HCT116 (cell line): ENCODE data around the gene TMEM116.

Experiments
- CTCF ChIP-seq, 3 experiments: fragments of 200-600 bp in 1 of 3; sonication (generic) in 1 of 3; IDR thresholded peaks in 2 of 3; conservative IDR thresholded peaks in 1 of 3; 2 replicates each; pipeline ENCODE4 v1.5.1; 2012 to 2017; ENCODE audit warnings: low read depth in 2 of 3, low read length in 2 of 3, antibody characterized with exemption in 1 of 3, borderline replicate concordance in 1 of 3, control low read depth in 1 of 3, mild to moderate bottlenecking in 1 of 3, mixed read lengths in 1 of 3, mixed run types in 1 of 3, moderate library complexity in 1 of 3; ENCODE audit not compliant: insufficient read depth in 1 of 3
- POLR2A ChIP-seq: IDR thresholded peaks from 2 replicates; pipeline ENCODE4 v1.7.0; 2011; ENCODE audit warnings: borderline replicate concordance; ENCODE audit not compliant: insufficient read depth, insufficient read length; ENCODE audit errors: extremely low read depth
- RAD21 ChIP-seq: IDR thresholded peaks from 2 replicates; pipeline ENCODE4 v1.6.1; 2012; ENCODE audit warnings: low read depth, mild to moderate bottlenecking
- SP1 ChIP-seq: IDR thresholded peaks from 2 replicates; pipeline ENCODE4 v1.6.1; 2012; ENCODE audit warnings: low read depth
- TCF7L2 ChIP-seq: IDR thresholded peaks from 2 replicates; pipeline ENCODE4 v1.7.0; 2011; ENCODE audit warnings: borderline replicate concordance, inconsistent platforms; ENCODE audit not compliant: insufficient read depth, insufficient read length; ENCODE audit errors: extremely low read depth
- YY1 ChIP-seq: IDR thresholded peaks from 2 replicates; pipeline ENCODE4 v1.6.1; 2011; ENCODE audit warnings: low read length, low read depth, moderate library complexity, mild to moderate bottlenecking; ENCODE audit not compliant: insufficient replicate concordance; ENCODE audit errors: extremely low read depth
- TF ChIP-seq, protein P1 (sequence below): IDR thresholded peaks from 2 replicates; pipeline ENCODE4 v1.6.1; 2012

GRCh38 chr12:111943929-111944328 is 69.0 kb downstream of the TMEM116 start:
- TF ChIP-seq RAD21 = no peak
- no peak for TF ChIP-seq POLR2A
- TF ChIP-seq, protein P1, sequence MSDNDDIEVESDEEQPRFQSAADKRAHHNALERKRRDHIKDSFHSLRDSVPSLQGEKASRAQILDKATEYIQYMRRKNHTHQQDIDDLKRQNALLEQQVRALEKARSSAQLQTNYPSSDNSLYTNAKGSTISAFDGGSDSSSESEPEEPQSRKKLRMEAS = no peak
- no peak for TF ChIP-seq YY1
- TF ChIP-seq CTCF (IDR thresholded peaks at IDR 0.05 in 2 of 3, conservative IDR thresholded peaks at IDR 0.05 in 1 of 3; ENCODE audit: borderline replicate concordance in 1 of 3, insufficient read depth in 1 of 3, low read depth in 2 of 3, low read length in 2 of 3) = no peak
- TF ChIP-seq TCF7L2 = no peak
- no peak for TF ChIP-seq SP1
